ENCODE measurements around the gene USP10. TPM values are rescaled to one million over a fixed set of nuclear protein-coding genes. Genes with fewer than 3 reads are reported as not detected.

Gene USP10
- total RNA-seq, 4 donors from 2014 or later: 23.6 to 56.8 (median 45.4) TPM

DNA sequence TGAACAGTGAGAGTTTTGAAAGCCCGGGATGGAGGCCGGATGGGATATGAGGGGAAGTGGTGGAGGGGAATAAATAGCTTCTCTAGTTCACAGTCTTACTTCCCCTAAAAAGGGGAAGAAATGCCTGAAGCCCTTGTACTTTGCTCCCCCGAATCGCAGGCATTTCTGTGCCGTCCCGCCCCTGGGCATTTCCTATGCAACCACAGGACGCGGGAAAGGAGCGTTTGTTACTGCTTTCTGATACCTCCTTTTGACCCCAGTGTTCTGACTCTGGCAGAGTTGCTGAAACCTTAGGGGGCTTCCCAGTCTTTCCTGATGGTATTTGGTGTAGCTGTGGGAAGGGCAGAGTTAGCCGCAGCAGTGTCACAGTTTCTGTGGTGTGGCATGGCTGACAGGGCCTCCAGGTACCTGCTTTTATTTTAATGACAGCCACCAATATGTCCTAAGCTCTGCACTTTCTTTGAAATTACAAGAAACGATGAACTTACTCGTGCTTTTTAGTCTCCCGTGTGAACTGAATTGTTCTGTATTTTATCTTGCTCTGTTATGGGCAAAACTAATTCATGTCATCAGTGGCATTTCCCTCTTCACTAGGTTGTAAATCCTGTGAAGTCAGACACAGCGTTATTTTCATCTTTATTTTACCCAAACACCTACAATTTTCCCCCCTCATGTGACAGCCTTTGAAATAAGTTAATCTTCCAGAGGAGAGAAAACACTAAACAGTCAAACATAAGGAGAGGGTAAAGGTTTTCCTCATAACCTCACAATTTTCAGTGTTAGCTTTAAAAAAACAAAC, 27.1 kb downstream of the USP10 start:
- Histone ChIP-seq H3K27ac (peak overlapping the region; percentile 73 to 76 (median 74)), H3K27me3 (no peaks in the 10 kb centered on the region), H3K4me1 (peaks cover 13 to 82% (median 54%) of the 10 kb centered on the region in 4 donors), H3K4me3 (peak overlapping the region in 1 of 4 donors; percentile 24), H3K36me3 (no peaks in the 10 kb centered on the region), H3K9me3 (no peaks in the 10 kb centered on the region)
- 44 to 49% methylated on average over 5 to 14 of the region's 14 CpGs for WGBS, 2 donors (ENCODE audit: low coverage in 1 of 2)
- no peak for TF ChIP-seq POLR2AphosphoS5 (IDR thresholded peaks at IDR 0.05)
- TF ChIP-seq EP300 (IDR thresholded peaks at IDR 0.05; ENCODE audit: low read depth): no peak
- no peak for TF ChIP-seq POLR2A (IDR thresholded peaks at IDR 0.05)
- TF ChIP-seq CTCF (IDR thresholded peaks at IDR 0.05): no peak
- in situ Hi-C loops (cut with MboI; ENCODE audit: low pct_ligation_motif_present in 1 of 4, low pct_unique_long_range_greater_than_20kb in 1 of 4, low sequenced_read_pairs in 3 of 4) (loop anchor here in 3 of 4 donors (10.0 to 25.0 kb wide), 2 partner anchors 102 to 215 kb away; partner anchors contain the start of gene MEAK7 (in 1 of the 3)), intact Hi-C loops (cut with DNase I; ENCODE audit: low total_unique reads) (loop anchor here (5.0 to 10.0 kb wide), 2 partner anchors 55 to 212 kb away; no protein-coding TSS in a partner anchor)
- DNase-seq: peak; percentile 45

- Histone ChIP-seq H3K9me3 (no peaks in the 10 kb centered on the region), H3K4me3 (no peak overlapping the region), H3K4me1 (peaks cover 15 to 88% (median 62%) of the 10 kb centered on the region in 4 donors), H3K27ac (no peak overlapping the region), H3K36me3 (no peaks in the 10 kb centered on the region), H3K27me3 (no peaks in the 10 kb centered on the region)
- no peak for TF ChIP-seq EP300 (IDR thresholded peaks at IDR 0.05; ENCODE audit: low read depth)
- TF ChIP-seq POLR2A (IDR thresholded peaks at IDR 0.05): no peak
- no peak for TF ChIP-seq POLR2AphosphoS5 (IDR thresholded peaks at IDR 0.05)
- no peak for TF ChIP-seq CTCF (IDR thresholded peaks at IDR 0.05)
- in situ Hi-C loops (cut with MboI; ENCODE audit: low pct_ligation_motif_present in 1 of 4, low pct_unique_long_range_greater_than_20kb in 1 of 4, low sequenced_read_pairs in 3 of 4): loop anchor here in 3 of 4 donors (10.0 to 25.0 kb wide), 2 partner anchors 104 to 217 kb away; partner anchors contain the start of gene MEAK7 (in 1 of the 3)
- 89 to 91% methylated on average over 10 of the region's 10 CpGs for WGBS, 2 donors (ENCODE audit: low coverage in 1 of 2)
- intact Hi-C loops (cut with DNase I; ENCODE audit: low total_unique reads): loop anchor here (5.0 to 10.0 kb wide), 2 partner anchors 57 to 214 kb away; no protein-coding TSS in a partner anchor
- DNase-seq: no peak
Observed at GRCh38 chr16:84728853-84729424, 29.1 kb downstream of the USP10 start.

DNA sequence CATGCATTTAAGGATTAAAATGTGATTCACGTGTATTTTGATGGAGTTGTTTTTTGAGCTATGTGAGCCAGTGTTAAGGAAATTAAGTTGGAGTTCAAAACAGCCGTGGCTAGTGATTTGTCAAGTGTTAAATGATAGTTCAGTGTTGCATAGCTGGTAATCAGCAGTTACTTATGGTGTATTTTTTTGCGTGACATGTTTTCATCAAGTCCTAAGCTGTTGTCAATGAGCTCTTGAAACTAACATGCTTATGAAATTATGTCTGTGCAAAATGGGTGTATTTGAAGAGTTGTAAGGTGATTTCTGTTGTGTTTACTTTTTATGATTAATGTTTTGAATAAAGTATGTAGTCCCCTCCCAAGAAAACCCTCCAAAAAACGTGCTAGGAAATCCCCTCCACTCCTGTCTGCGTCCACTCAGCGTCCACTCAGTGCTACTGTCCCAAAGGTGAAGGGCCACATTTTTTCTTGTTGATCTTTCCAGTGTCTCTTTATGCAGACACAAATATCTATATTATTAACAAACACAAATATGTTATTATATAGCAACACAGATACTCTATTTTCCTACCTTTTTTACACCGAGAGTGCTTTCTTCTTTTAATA, 30.0 kb downstream of the USP10 start:
- H3K4me1 ChIP-seq: peaks cover 6 to 84% (median 53%) of the 10 kb centered on the region in 4 donors
- H3K36me3 ChIP-seq: no peaks in the 10 kb centered on the region
- in situ Hi-C loops (cut with MboI; ENCODE audit: low pct_ligation_motif_present in 1 of 4, low pct_unique_long_range_greater_than_20kb in 1 of 4, low sequenced_read_pairs in 3 of 4) (loop anchor here in 3 of 4 donors (10.0 to 25.0 kb wide), 2 partner anchors 105 to 218 kb away; partner anchors contain the start of gene MEAK7 (in 1 of the 3)), intact Hi-C loops (cut with DNase I; ENCODE audit: low total_unique reads) (loop anchor here (5.0 to 10.0 kb wide), 2 partner anchors 58 to 215 kb away; no protein-coding TSS in a partner anchor)
- no peak for DNase-seq
- WGBS, 2 donors (ENCODE audit: low coverage in 1 of 2): 42 to 43% methylated on average over 3 to 7 of the region's 7 CpGs
- TF ChIP-seq POLR2AphosphoS5 (IDR thresholded peaks at IDR 0.05) (no peak), EP300 (IDR thresholded peaks at IDR 0.05; ENCODE audit: low read depth) (no peak), POLR2A (IDR thresholded peaks at IDR 0.05) (no peak), CTCF (IDR thresholded peaks at IDR 0.05) (no peak)
- H3K9me3 ChIP-seq: no peaks in the 10 kb centered on the region
- H3K4me3 ChIP-seq: no peak overlapping the region
- H3K27ac ChIP-seq: peak overlapping the region; percentile 68 to 81 (median 74)
- no peaks in the 10 kb centered on the region for H3K27me3 ChIP-seq

All from transverse colon (tissue), 4 donors.